ENCODE measurements around the gene PLXNA4. TPM values are rescaled to one million over a fixed set of nuclear protein-coding genes. Genes with fewer than 3 reads are reported as not detected.

PLXNA4 gene
- polyA plus RNA-seq, 2 of the 4 experiments (the other 2 are of a cell fraction): 0.12 to 0.34 TPM

DNA sequence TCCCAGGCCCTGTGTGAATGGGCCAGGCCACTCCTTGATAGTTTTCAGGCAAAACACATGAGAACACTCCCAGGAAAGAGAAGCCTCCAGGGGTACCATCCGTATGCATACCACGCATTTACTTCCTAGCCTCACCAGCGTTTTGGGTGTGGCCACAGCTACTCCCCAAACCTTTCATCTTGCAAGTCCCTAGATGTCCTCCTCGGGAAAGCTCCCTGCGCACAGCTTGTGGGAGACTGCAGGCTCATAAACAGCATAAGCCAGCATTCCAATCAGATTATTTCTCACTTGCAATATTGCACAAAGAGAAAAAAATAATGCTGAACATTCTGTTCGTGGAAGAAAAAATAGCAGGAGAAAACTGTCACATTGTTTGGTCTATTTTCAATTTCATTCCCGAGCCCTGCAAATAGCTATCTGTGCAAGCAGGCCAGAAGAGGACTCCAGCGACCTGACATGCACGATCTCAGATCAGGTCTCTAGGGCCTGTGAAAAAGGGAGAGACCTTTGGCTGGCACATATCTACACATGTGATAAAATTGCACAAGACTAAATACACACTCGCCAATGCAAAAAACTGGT, 175.6 kb downstream of the PLXNA4 start:
- POLR2A ChIA-PET: no interaction called here
- ATAC-seq: no peak
- no peak for FAIRE-seq
- WGBS (ENCODE audit: missing lambda C conversion rate): 58% methylated on average over 10 of the region's 10 CpGs
- DNase-seq (ENCODE audit: low read depth in 1 of 2, low spot score in 1 of 2): no peak
- CTCF ChIA-PET: interaction anchor here (0.5 kb wide), 1 partner anchor 98 kb away, joined by 5 read pairs; no protein-coding TSS in a partner anchor
- Histone ChIP-seq H3K4me2 (no peak overlapping the region), H3K4me3 (no peak overlapping the region), H3K9me3 (peaks cover 6% of the 10 kb centered on the region; the same call in 1 of the 3 replicates), H3K27ac (no peak overlapping the region), H3K4me1 (no peaks in the 10 kb centered on the region)
- TF ChIP-seq, protein P1, sequence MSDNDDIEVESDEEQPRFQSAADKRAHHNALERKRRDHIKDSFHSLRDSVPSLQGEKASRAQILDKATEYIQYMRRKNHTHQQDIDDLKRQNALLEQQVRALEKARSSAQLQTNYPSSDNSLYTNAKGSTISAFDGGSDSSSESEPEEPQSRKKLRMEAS (IDR thresholded peaks at IDR 0.05): no peak
- no peak for TF ChIP-seq TFCP2L1 (CRISPR knock-in tag; IDR thresholded peaks at IDR 0.05)
- TF ChIP-seq, protein P2, sequence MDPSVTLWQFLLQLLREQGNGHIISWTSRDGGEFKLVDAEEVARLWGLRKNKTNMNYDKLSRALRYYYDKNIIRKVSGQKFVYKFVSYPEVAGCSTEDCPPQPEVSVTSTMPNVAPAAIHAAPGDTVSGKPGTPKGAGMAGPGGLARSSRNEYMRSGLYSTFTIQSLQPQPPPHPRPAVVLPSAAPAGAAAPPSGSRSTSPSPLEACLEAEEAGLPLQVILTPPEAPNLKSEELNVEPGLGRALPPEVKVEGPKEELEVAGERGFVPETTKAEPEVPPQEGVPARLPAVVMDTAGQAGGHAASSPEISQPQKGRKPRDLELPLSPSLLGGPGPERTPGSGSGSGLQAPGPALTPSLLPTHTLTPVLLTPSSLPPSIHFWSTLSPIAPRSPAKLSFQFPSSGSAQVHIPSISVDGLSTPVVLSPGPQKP (IDR thresholded peaks at IDR 0.05; ENCODE audit: low read depth, low read length): no peak

DNA sequence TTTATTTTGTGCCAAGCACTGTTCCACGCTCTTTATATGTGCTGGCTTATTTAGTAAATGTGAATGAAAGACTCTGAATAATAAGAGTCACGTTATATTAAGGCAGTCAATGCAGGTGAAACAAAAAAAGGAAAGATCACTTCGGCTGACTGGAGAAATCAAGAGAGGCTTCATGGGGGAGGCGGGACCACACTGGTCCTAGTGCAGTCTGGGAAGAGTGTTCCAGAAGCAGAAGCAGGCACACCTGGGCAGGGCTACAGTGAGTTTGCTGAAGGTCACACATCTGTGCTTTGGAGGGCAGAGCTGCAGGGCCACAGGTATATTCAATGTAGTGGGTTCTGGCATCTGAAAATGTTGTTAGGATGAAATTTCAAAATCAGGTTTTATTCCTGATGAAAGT, 176.9 kb downstream of the PLXNA4 start:
- no peak overlapping the region for H3K27ac ChIP-seq
- TF ChIP-seq CBX8 (IDR thresholded peaks at IDR 0.05) (no peak), NPAS2 (CRISPR knock-in tag; IDR thresholded peaks at IDR 0.05; ENCODE audit: borderline replicate concordance) (no peak), PHF8 (IDR thresholded peaks at IDR 0.05; ENCODE audit: borderline replicate concordance, low read depth) (no peak)
- H3K4me1 ChIP-seq: no peaks in the 10 kb centered on the region
- CTCF ChIA-PET: interaction anchor here (0.7 kb wide), 1 partner anchor 699 kb away, joined by 3 read pairs; no protein-coding TSS in a partner anchor
- no peak overlapping the region for H3K4me3 ChIP-seq
- POLR2A ChIA-PET: no interaction called here
- H3K4me2 ChIP-seq: no peak overlapping the region
- 39% methylated on average over 4 of the region's 4 CpGs for WGBS (ENCODE audit: missing lambda C conversion rate)
- peaks cover 6% of the 10 kb centered on the region; the same call in 1 of the 3 replicates for H3K9me3 ChIP-seq
- ATAC-seq (no peak), FAIRE-seq (no peak), DNase-seq (ENCODE audit: low read depth in 1 of 2, low spot score in 1 of 2) (no peak)

DNA sequence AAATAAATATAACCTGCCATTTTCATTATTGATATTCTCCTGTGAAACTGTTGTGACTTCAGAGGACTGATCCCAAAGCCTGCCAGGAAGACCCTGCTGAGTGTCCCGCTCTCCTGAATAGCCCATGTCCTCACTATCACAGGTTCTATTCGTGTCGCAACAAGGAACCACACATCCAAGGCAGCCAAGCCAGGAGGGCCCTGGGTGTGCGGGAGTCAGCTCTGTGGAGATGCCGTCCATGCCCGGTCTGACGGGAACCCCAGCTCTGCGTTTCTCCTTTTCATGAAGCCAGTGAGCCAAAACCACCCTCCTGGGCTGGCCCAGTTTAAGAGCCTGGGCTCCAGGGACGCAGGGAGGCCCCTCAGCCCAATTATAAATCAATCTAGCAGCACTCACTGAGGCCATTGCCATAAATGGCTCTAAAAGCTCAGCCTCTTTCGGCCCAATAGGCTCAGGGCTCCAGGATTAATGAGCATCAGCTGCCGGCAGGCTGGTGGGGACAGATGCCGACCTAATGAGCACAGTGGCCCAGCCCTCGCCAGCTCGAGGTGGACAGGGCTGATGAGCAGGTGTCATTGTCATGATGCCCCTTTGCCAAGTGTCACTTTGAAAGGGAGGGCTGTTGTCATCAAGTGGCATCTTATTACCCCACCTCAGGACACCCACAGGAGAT, 177.9 kb downstream of the PLXNA4 start:
- Histone ChIP-seq H3K4me3 (no peak overlapping the region), H3K4me2 (no peak overlapping the region), H3K9me3 (peaks cover 6% of the 10 kb centered on the region; the same call in 1 of the 3 replicates), H3K4me1 (no peaks in the 10 kb centered on the region), H3K27ac (no peak overlapping the region)
- WGBS (ENCODE audit: missing lambda C conversion rate): 69% methylated on average over 12 of the region's 14 CpGs
- ATAC-seq (no peak), DNase-seq (ENCODE audit: low read depth in 1 of 2, low spot score in 1 of 2) (no peak), FAIRE-seq (no peak)
- CTCF ChIA-PET: interaction anchor here (1.3 kb wide), 1 partner anchor 80 kb away, joined by 4 read pairs; no protein-coding TSS in a partner anchor
- TF ChIP-seq PHF8 (IDR thresholded peaks at IDR 0.05; ENCODE audit: borderline replicate concordance, low read depth): no peak
- no peak for TF ChIP-seq EP300 (IDR thresholded peaks at IDR 0.05)
- TF ChIP-seq RNF2 (IDR thresholded peaks at IDR 0.05; ENCODE audit: borderline replicate concordance, low read depth): no peak
- no peak for TF ChIP-seq FOXS1 (CRISPR knock-in tag; IDR thresholded peaks at IDR 0.05)
- TF ChIP-seq, protein P3, sequence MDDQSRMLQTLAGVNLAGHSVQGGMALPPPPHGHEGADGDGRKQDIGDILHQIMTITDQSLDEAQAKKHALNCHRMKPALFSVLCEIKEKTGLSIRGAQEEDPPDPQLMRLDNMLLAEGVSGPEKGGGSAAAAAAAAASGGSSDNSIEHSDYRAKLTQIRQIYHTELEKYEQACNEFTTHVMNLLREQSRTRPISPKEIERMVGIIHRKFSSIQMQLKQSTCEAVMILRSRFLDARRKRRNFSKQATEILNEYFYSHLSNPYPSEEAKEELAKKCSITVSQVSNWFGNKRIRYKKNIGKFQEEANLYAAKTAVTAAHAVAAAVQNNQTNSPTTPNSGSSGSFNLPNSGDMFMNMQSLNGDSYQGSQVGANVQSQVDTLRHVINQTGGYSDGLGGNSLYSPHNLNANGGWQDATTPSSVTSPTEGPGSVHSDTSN (IDR thresholded peaks at IDR 0.05): no peak
- no peak for TF ChIP-seq RAD21 (conservative IDR thresholded peaks at IDR 0.05 in 1 of 2, IDR thresholded peaks at IDR 0.05 in 1 of 2)
- TF ChIP-seq, protein P4, sequence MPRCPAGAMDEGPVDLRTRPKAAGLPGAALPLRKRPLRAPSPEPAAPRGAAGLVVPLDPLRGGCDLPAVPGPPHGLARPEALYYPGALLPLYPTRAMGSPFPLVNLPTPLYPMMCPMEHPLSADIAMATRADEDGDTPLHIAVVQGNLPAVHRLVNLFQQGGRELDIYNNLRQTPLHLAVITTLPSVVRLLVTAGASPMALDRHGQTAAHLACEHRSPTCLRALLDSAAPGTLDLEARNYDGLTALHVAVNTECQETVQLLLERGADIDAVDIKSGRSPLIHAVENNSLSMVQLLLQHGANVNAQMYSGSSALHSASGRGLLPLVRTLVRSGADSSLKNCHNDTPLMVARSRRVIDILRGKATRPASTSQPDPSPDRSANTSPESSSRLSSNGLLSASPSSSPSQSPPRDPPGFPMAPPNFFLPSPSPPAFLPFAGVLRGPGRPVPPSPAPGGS (IDR thresholded peaks at IDR 0.05): no peak
- POLR2A ChIA-PET: no interaction called here

DNA sequence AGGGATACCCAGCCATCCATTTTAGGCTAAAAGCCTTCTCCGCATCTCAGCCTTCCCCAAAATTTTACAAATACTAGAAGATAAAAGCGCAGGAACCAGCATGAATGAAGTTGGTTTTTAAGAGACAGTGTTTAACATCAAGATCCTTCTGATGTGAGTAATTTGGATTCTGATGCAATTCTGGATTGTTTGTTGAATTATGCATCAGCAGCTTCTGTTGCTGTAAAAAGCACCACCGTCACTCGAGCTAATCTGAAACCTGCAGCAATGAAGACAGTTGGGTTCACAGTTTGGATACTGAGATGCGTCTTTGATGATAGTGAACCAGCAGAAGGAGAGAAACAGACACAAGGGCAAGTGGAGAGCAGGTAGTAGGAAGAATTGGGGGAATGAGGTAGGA, 179.2 kb downstream of the PLXNA4 start:
- ATAC-seq (no peak), FAIRE-seq (no peak), DNase-seq (ENCODE audit: low read depth in 1 of 2, low spot score in 1 of 2) (no peak)
- peaks cover 5% of the 10 kb centered on the region; the same call in 1 of the 3 replicates for H3K9me3 ChIP-seq
- 55% methylated on average over 5 of the region's 5 CpGs for WGBS (ENCODE audit: missing lambda C conversion rate)
- H3K4me1 ChIP-seq: no peaks in the 10 kb centered on the region
- CTCF ChIA-PET: interaction anchor here (0.7 to 1.2 kb wide), 2 partner anchors 10 to 45 kb away, joined by 3 read pairs; no protein-coding TSS in a partner anchor
- H3K4me2 ChIP-seq: no peak overlapping the region
- no peak overlapping the region for H3K4me3 ChIP-seq
- POLR2A ChIA-PET: no interaction called here
- H3K27ac ChIP-seq: no peak overlapping the region
- TF ChIP-seq GATA3 (IDR thresholded peaks at IDR 0.05; ENCODE audit: borderline replicate concordance): no peak
- no peak for TF ChIP-seq EP300 (IDR thresholded peaks at IDR 0.05)
- no peak for TF ChIP-seq MYC (IDR thresholded peaks at IDR 0.05; ENCODE audit: borderline replicate concordance, low read length)
- TF ChIP-seq, protein P5, sequence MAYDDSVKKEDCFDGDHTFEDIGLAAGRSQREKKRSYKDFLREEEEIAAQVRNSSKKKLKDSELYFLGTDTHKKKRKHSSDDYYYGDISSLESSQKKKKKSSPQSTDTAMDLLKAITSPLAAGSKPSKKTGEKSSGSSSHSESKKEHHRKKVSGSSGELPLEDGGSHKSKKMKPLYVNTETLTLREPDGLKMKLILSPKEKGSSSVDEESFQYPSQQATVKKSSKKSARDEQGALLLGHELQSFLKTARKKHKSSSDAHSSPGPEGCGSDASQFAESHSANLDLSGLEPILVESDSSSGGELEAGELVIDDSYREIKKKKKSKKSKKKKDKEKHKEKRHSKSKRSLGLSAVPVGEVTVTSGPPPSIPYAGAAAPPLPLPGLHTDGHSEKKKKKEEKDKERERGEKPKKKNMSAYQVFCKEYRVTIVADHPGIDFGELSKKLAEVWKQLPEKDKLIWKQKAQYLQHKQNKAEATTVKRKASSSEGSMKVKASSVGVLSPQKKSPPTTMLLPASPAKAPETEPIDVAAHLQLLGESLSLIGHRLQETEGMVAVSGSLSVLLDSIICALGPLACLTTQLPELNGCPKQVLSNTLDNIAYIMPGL (CRISPR knock-in tag; IDR thresholded peaks at IDR 0.05; ENCODE audit: borderline replicate concordance): no peak
- no peak for TF ChIP-seq HOXB5 (CRISPR knock-in tag; IDR thresholded peaks at IDR 0.05)
- TF ChIP-seq NPAS2 (CRISPR knock-in tag; IDR thresholded peaks at IDR 0.05; ENCODE audit: borderline replicate concordance): no peak
- no peak for TF ChIP-seq HOXB13 (CRISPR knock-in tag; IDR thresholded peaks at IDR 0.05; ENCODE audit: low read depth)
- TF ChIP-seq HOXA7 (CRISPR knock-in tag; IDR thresholded peaks at IDR 0.05): no peak
- no peak for TF ChIP-seq SREBF2 (IDR thresholded peaks at IDR 0.05)
- TF ChIP-seq RAD21 (conservative IDR thresholded peaks at IDR 0.05 in 1 of 2, IDR thresholded peaks at IDR 0.05 in 1 of 2): no peak
- no peak for TF ChIP-seq MAZ (IDR thresholded peaks at IDR 0.05; ENCODE audit: borderline replicate concordance, low read depth, low read length)
- TF ChIP-seq FOSL2 (IDR thresholded peaks at IDR 0.05): no peak
- no peak for TF ChIP-seq FOSL2 (CRISPR knock-in tag; IDR thresholded peaks at IDR 0.05)
- no peak for TF ChIP-seq TP53 (CRISPR knock-in tag; IDR thresholded peaks at IDR 0.05)
- TF ChIP-seq RNF2 (IDR thresholded peaks at IDR 0.05; ENCODE audit: borderline replicate concordance, low read depth): no peak

Measured in A549 (cell line).